PC-9 (cell line): ENCODE measurements around the gene TOMM22.

Experiments
- CTCF ChIP-seq: fragments of 200-600 bp; sonication (generic); conservative IDR thresholded peaks from 2 replicates; pipeline ENCODE4 v1.6.1; 2017; ENCODE audit warnings: mixed run types, antibody characterized with exemption, mild to moderate bottlenecking, moderate library complexity
- EZH2 ChIP-seq: fragments of 200-600 bp; sonication (generic); IDR thresholded peaks from 2 replicates; pipeline ENCODE4 v1.8.0; 2017; ENCODE audit warnings: antibody characterized with exemption, low read depth

DNA sequence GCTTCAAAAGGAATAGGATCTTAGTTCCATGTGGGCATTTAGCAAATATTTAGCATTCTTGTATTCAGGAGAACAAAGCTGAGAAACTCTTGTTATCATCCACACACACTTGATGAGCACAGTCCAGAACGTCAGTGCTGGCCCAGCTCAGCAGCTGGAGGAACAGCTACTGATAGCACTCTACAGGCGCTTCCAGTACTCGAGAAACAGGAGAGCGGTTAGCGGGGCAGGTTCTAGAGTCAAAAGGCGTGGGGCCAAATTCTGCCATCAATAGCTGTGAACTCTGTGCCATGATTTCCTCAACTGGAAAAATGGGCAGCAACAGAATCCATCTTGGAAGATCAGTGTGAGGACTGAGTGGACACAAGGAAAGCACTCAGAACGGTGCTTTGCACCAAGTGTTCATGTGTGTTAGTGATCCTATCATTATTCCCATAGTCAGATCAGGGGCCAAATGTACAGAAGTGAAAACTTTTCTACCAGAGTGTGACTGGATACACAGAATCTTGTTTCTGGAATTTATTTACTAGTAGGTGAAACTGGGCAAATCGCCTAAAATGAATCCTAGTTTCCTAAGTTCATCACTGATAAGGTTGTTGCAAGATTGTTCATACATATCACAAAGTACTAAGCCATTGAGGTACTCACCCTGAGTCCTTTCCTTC lies 15.8 kb downstream of the TOMM22 start:
- TF ChIP-seq CTCF (no peak), EZH2 (no peak)
